Calu3 (cell line): Measurements from ENCODE around the gene NPTX2. TPM values are rescaled to one million over a fixed set of nuclear protein-coding genes. Genes with fewer than 3 reads are reported as not detected.

Experiments used
- BruUV-seq: library from RNA; stranded (reverse); fragments of 400-500 nt; replicated peaks from 2 replicates; lab custom pipeline; 2021; lab: Mats Ljungman, UMichigan
- CTCF ChIA-PET: fragments of 300-600 bp; sonication (Branson Sonifier 250); formaldehyde crosslinking; loops from one replicate; lab custom pipeline; 2022; ENCODE audit warnings: antibody characterized with exemption; lab: Charles Lee
- DNase-seq: peaks from one replicate; pipeline ENCODE4 v3.0.0; 2022
- H3K27ac Mint-ChIP-seq: one replicate; pipeline ENCODE4 v1.8.0; 2022; ENCODE audit warnings: mixed read lengths; ENCODE audit not compliant: unreplicated experiment
- H3K27me3 Mint-ChIP-seq: one replicate; pipeline ENCODE4 v1.8.0; 2022; ENCODE audit warnings: mixed read lengths; ENCODE audit not compliant: unreplicated experiment
- H3K36me3 Mint-ChIP-seq: one replicate; pipeline ENCODE4 v1.8.0; 2022; ENCODE audit warnings: mild to moderate bottlenecking, moderate library complexity, mixed read lengths; ENCODE audit not compliant: insufficient read depth, unreplicated experiment
- H3K4me1 Mint-ChIP-seq: one replicate; pipeline ENCODE4 v1.8.0; 2022; ENCODE audit warnings: mild to moderate bottlenecking, low read depth, mixed read lengths; ENCODE audit not compliant: unreplicated experiment
- H3K4me3 Mint-ChIP-seq: one replicate; pipeline ENCODE4 v1.8.0; 2022; ENCODE audit warnings: mild to moderate bottlenecking, low read depth, moderate library complexity, mixed read lengths; ENCODE audit not compliant: unreplicated experiment
- H3K9me3 Mint-ChIP-seq: one replicate; pipeline ENCODE4 v1.8.0; 2022; ENCODE audit warnings: low read depth, mixed read lengths; ENCODE audit not compliant: unreplicated experiment
- intact Hi-C: fragments of 100-400 bp; cut with micrococcal nuclease; formaldehyde crosslinking; loops from one replicate; pipeline ENCODE4 v1.10.0; 2022; ENCODE audit not compliant: unreplicated experiment
- total RNA-seq: library from RNA; stranded (reverse); gene quantifications from 2 replicates; pipeline ENCODE4 v1.2.3, GENCODE V29; 2022
- TF ChIP-seq, protein P1 (sequence below): fragments of 200-600 bp; IDR thresholded peaks from one replicate; pipeline ENCODE4 v1.8.0; 2022; ENCODE audit warnings: antibody characterized with exemption; ENCODE audit not compliant: unreplicated experiment

The NPTX2 gene
- total RNA-seq, 1 experiment from 2014 or later = not detected

DNA sequence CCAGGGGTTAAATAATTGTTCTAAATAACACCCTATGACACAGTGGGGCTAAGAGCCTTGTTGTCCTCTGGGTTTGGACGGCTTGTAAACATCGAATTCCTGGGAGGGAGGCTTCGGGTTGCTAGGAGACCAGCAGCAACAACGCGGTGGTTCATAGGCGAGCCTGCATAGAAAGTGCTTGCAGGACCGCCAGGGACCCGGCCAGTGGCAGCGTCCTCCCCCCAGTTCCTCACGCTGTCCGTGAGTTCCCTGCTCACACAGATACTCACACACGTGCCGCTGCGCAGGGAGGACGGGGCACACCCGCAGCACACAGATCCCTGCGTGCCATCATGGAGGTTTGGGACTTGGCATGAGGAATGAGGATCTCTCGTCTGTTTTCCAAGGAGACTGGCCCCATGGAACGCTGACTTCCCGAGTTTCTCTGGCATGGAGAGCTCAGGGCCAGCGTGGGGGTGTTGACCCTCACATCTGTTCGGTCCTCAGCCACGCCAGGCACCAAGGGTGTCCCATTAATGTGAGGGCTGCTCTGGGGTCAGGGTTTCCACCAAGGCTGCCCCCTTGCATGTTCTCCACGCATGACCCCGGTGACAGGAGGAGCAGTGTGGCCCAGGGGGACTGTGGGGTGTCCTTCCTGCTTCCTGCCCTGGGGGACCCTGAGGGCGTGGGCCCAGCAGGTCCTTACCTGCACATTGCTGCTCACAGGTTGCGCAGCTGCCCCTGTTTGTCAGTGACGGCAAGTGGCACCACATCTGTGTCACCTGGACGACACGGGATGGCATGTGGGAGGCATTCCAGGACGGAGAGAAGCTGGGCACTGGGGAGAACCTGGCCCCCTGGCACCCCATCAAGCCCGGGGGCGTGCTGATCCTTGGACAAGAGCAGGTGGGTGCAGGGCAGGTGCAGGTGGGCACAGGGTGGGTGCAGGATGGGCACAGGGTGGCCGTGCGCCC, 9.7 kb downstream of the NPTX2 start:
- no peaks in the 10 kb centered on the region for H3K9me3 Mint-ChIP-seq
- intact Hi-C loops = no loop called here
- BruUV-seq = no TSS peak
- no peak overlapping the region for H3K27ac Mint-ChIP-seq
- H3K27me3 Mint-ChIP-seq = peaks cover 84% of the 10 kb centered on the region
- CTCF ChIA-PET = no interaction called here
- H3K36me3 Mint-ChIP-seq = no peaks in the 10 kb centered on the region
- no peak for DNase-seq
- TF ChIP-seq, protein P1, sequence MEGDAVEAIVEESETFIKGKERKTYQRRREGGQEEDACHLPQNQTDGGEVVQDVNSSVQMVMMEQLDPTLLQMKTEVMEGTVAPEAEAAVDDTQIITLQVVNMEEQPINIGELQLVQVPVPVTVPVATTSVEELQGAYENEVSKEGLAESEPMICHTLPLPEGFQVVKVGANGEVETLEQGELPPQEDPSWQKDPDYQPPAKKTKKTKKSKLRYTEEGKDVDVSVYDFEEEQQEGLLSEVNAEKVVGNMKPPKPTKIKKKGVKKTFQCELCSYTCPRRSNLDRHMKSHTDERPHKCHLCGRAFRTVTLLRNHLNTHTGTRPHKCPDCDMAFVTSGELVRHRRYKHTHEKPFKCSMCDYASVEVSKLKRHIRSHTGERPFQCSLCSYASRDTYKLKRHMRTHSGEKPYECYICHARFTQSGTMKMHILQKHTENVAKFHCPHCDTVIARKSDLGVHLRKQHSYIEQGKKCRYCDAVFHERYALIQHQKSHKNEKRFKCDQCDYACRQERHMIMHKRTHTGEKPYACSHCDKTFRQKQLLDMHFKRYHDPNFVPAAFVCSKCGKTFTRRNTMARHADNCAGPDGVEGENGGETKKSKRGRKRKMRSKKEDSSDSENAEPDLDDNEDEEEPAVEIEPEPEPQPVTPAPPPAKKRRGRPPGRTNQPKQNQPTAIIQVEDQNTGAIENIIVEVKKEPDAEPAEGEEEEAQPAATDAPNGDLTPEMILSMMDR = no peak
- H3K4me1 Mint-ChIP-seq = no peaks in the 10 kb centered on the region
- H3K4me3 Mint-ChIP-seq = no peak overlapping the region

DNA sequence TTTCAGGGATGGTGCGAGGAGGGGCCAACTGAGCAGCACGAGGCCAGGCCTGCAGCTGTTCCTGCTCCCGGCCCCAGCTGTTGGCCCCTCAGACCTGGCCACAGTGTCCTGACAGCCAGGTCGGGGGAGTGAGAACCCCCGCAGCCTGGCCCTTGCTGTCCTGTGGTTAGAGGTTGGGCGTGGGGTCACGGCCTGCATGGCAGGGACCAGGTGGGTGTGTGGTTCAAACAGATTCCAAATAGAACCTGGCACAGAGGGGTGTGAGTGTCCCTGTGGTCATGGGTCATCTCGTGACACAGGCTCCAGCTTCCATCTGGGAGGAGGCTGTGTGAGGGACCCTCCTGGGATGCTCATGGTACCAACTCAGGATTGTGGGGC, 10.3 kb downstream of the NPTX2 start:
- TF ChIP-seq, protein P1 = no peak
- Mint-ChIP-seq H3K36me3 (no peaks in the 10 kb centered on the region), H3K9me3 (no peaks in the 10 kb centered on the region), H3K4me3 (no peak overlapping the region), H3K27ac (no peak overlapping the region), H3K4me1 (no peaks in the 10 kb centered on the region), H3K27me3 (peaks cover 84% of the 10 kb centered on the region)
- no peak for DNase-seq
- CTCF ChIA-PET = no interaction called here
- BruUV-seq = no TSS peak
- intact Hi-C loops = no loop called here

DNA sequence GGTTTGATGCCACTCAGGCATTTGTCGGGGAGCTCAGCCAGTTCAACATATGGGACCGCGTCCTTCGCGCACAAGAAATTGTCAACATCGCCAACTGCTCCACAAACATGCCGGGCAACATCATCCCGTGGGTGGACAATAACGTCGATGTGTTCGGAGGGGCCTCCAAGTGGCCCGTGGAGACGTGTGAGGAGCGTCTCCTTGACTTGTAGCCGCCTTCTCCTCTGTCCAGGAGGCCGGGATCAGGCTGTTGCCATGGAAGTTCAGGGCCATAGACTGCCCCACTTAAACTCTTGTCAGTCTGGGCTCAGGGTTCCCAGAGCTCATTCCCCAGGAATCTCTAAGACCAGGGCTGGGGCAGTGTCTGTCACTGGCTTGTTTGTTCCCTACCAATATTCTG, 11.3 kb downstream of the NPTX2 start:
- Mint-ChIP-seq H3K27ac (no peak overlapping the region), H3K4me1 (no peaks in the 10 kb centered on the region), H3K36me3 (no peaks in the 10 kb centered on the region), H3K27me3 (peaks cover 84% of the 10 kb centered on the region), H3K9me3 (no peaks in the 10 kb centered on the region), H3K4me3 (no peak overlapping the region)
- TF ChIP-seq, protein P1 = no peak
- no peak for DNase-seq
- intact Hi-C loops = no loop called here
- no TSS peak for BruUV-seq
- CTCF ChIA-PET = no interaction called here

DNA sequence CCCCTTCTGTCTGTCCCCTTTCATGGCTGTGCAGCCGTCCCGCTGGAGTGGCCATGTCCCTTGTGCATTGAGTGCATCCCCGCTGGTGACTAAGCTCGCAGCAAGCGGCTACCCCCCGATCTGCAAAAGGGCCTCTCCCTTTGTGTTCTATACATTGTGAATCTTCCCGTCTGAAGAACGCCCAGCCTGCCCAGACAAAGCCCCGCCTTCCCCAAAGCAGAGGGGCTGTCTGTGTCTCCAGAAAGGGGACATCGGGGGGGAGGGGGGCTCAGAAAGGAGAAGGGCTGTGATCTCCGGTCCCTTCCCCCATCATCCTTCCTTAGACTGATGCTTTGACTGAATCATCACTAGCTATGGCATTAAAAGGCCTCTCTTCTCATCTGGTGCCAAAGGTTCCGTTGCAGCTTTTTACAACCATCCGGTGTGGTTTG, 11.9 kb downstream of the NPTX2 start:
- intact Hi-C loops = no loop called here
- Mint-ChIP-seq H3K4me3 (no peak overlapping the region), H3K9me3 (no peaks in the 10 kb centered on the region), H3K27me3 (peaks cover 86% of the 10 kb centered on the region), H3K36me3 (no peaks in the 10 kb centered on the region), H3K4me1 (no peaks in the 10 kb centered on the region), H3K27ac (no peak overlapping the region)
- no peak for DNase-seq
- no TSS peak for BruUV-seq
- CTCF ChIA-PET = no interaction called here
- TF ChIP-seq, protein P1 = no peak
